ENCODE results near the gene AP3S2. TPM values are rescaled to one million over a fixed set of nuclear protein-coding genes. Genes with fewer than 3 reads are reported as not detected.
"Not testable (repeated sequence)": the region's sequence is repeated elsewhere in the genome, so short reads cannot be mapped to it uniquely, and the experiment has no call there.

The AP3S2 gene
- total RNA-seq, 4 donors from 2014 or later, result 17.4 to 70.6 (median 35.9) TPM

- H3K27ac ChIP-seq, result no peak overlapping the region
- no peak overlapping the region for H3K4me3 ChIP-seq
- no peaks in the 10 kb centered on the region for H3K36me3 ChIP-seq
- DNase-seq, result no peak
- no peaks in the 10 kb centered on the region for H3K9me3 ChIP-seq
- no peaks in the 10 kb centered on the region for H3K27me3 ChIP-seq
- no peak for TF ChIP-seq CTCF (IDR thresholded peaks at IDR 0.05)
- TF ChIP-seq POLR2A (IDR thresholded peaks at IDR 0.05), result no peak
- intact Hi-C loops (cut with DNase I; ENCODE audit: low total_unique reads), result no loop called here
- no peaks in the 10 kb centered on the region for H3K4me1 ChIP-seq
Observed at GRCh38 chr15:89875741-89876140, 18.1 kb downstream of the AP3S2 start.

GRCh38 chr15:89874926-89875564 lies 18.7 kb downstream of the AP3S2 start:
- H3K27me3 ChIP-seq, result no peaks in the 10 kb centered on the region
- peak; percentile 62 to 73 for DNase-seq
- no peak for TF ChIP-seq POLR2A (IDR thresholded peaks at IDR 0.05)
- TF ChIP-seq CTCF (IDR thresholded peaks at IDR 0.05), result peak; percentile 80 to 92 (median 80)
- H3K4me1 ChIP-seq, result no peaks in the 10 kb centered on the region
- H3K4me3 ChIP-seq, result no peak overlapping the region
- H3K36me3 ChIP-seq, result no peaks in the 10 kb centered on the region
- no peaks in the 10 kb centered on the region for H3K9me3 ChIP-seq
- intact Hi-C loops (cut with DNase I; ENCODE audit: low total_unique reads), result loop anchor here (5.0 kb wide), 1 partner anchor 118 kb away; no protein-coding TSS in a partner anchor
- no peak overlapping the region for H3K27ac ChIP-seq

GRCh38 chr15:89870688-89871288 lies 23.0 kb downstream of the AP3S2 start:
- H3K4me1 ChIP-seq, result no peaks in the 10 kb centered on the region
- no peak overlapping the region for H3K4me3 ChIP-seq
- no peaks in the 10 kb centered on the region for H3K36me3 ChIP-seq
- no peak overlapping the region for H3K27ac ChIP-seq
- TF ChIP-seq CTCF (IDR thresholded peaks at IDR 0.05), result no peak
- no peak for TF ChIP-seq POLR2A (IDR thresholded peaks at IDR 0.05)
- no peak for DNase-seq
- no peaks in the 10 kb centered on the region for H3K27me3 ChIP-seq
- intact Hi-C loops (cut with DNase I; ENCODE audit: low total_unique reads), result loop anchor here (5.0 kb wide), 1 partner anchor 113 kb away; no protein-coding TSS in a partner anchor
- H3K9me3 ChIP-seq, result no peaks in the 10 kb centered on the region

GRCh38 chr15:89870006-89870405 lies 23.8 kb downstream of the AP3S2 start:
- intact Hi-C loops (cut with DNase I; ENCODE audit: low total_unique reads), result loop anchor here (5.0 kb wide), 1 partner anchor 113 kb away; no protein-coding TSS in a partner anchor
- Histone ChIP-seq H3K9me3 (no peaks in the 10 kb centered on the region), H3K4me1 (no peaks in the 10 kb centered on the region), H3K27ac (no peak overlapping the region), H3K36me3 (no peaks in the 10 kb centered on the region), H3K27me3 (no peaks in the 10 kb centered on the region), H3K4me3 (no peak overlapping the region)
- TF ChIP-seq POLR2A (IDR thresholded peaks at IDR 0.05) (no peak), CTCF (IDR thresholded peaks at IDR 0.05) (no peak)
- DNase-seq, result no peak

- H3K9me3 ChIP-seq; H3K27me3 ChIP-seq; H3K27ac ChIP-seq; H3K4me1 ChIP-seq; intact Hi-C loops (cut with DNase I; ENCODE audit: low total_unique reads); H3K4me3 ChIP-seq; H3K36me3 ChIP-seq; DNase-seq: not testable (repeated sequence)
Observed at GRCh38 chr15:89869490-89869889, 24.3 kb downstream of the AP3S2 start.
